IMR-90 (cell line): ENCODE results near the gene RGS3. TPM values are rescaled to one million over a fixed set of nuclear protein-coding genes. Genes with fewer than 3 reads are reported as not detected.

ENCODE experiments used
- ATAC-seq: fragments of 200-7000 bp; cut with Tn5 transposase; 2 replicates; pipeline ENCODE4 v1.9.1; 2020; ENCODE audit warnings: low read depth, mild to moderate bottlenecking, moderate library complexity
- BruUV-seq: library from RNA; stranded (reverse); fragments of 400-500 nt; replicated peaks from 2 replicates; lab custom pipeline; 2021; lab: Mats Ljungman, UMichigan
- CTCF ChIA-PET: fragments of 300-600 bp; formaldehyde crosslinking; extraction: SDS; loops from one replicate; lab custom pipeline; 2021; ENCODE audit warnings: antibody characterized with exemption; lab: Yijun Ruan, JAX
- POLR2A ChIA-PET: fragments of 300-600 bp; sonication (Branson Sonifier 250); formaldehyde crosslinking; loops from one replicate; lab custom pipeline; 2022; ENCODE audit warnings: antibody characterized with exemption; ENCODE audit not compliant: unreplicated experiment; lab: Charles Lee
- DNase-seq: peaks from one replicate; pipeline ENCODE4 v3.0.0; 2013
- H2AFZ ChIP-seq: replicated peaks from 2 replicates; pipeline ENCODE3; 2013; ENCODE audit warnings: low read length, mild to moderate bottlenecking; ENCODE audit not compliant: poor library complexity
- H2AK5ac ChIP-seq: 2 replicates; pipeline ENCODE4 v1.6.1; 2013; ENCODE audit warnings: low read depth, low read length, inconsistent platforms
- H2AK9ac ChIP-seq: replicated peaks from 2 replicates; pipeline ENCODE3; 2013; ENCODE audit warnings: mild to moderate bottlenecking, low read depth, low read length, moderate library complexity; ENCODE audit not compliant: poor library complexity
- H2BK120ac ChIP-seq: 2 replicates; pipeline ENCODE4 v1.6.1; 2013; ENCODE audit warnings: low read depth, low read length, inconsistent platforms
- H2BK15ac ChIP-seq: 3 replicates; pipeline ENCODE4 v1.6.1; 2013; ENCODE audit warnings: low read depth, low read length, inconsistent platforms
- H2BK20ac ChIP-seq: 2 replicates; pipeline ENCODE4 v1.6.1; 2013; ENCODE audit warnings: low read depth, mild to moderate bottlenecking, inconsistent platforms, low read length, moderate library complexity
- H2BK5ac ChIP-seq: 2 replicates; pipeline ENCODE4 v1.6.1; 2013; ENCODE audit warnings: mild to moderate bottlenecking, low read depth, low read length, inconsistent platforms; ENCODE audit not compliant: poor library complexity, severe bottlenecking
- H3K14ac ChIP-seq: replicated peaks from 2 replicates; pipeline ENCODE4 v1.6.1; 2013; ENCODE audit warnings: low read depth, low read length, inconsistent platforms
- H3K18ac ChIP-seq: 2 replicates; pipeline ENCODE4 v1.6.1; 2013; ENCODE audit warnings: low read depth, low read length, control low read depth
- H3K23ac ChIP-seq: 2 replicates; pipeline ENCODE4 v1.6.1; 2013; ENCODE audit warnings: low read depth, low read length, inconsistent platforms
- H3K27ac ChIP-seq: 2 replicates; pipeline ENCODE4 v1.5.1; 2013; ENCODE audit warnings: mild to moderate bottlenecking, control low read depth, low read length; ENCODE audit not compliant: insufficient read depth
- H3K27me3 ChIP-seq: 2 replicates; pipeline ENCODE4 v1.6.1; 2013; ENCODE audit warnings: low read length; ENCODE audit not compliant: control insufficient read depth, insufficient read depth
- H3K36me3 ChIP-seq: 2 replicates; pipeline ENCODE4 v1.6.1; 2013; ENCODE audit warnings: low read length, mixed read lengths; ENCODE audit not compliant: control insufficient read depth, insufficient read depth
- H3K4ac ChIP-seq: 2 replicates; pipeline ENCODE4 v1.6.1; 2013; ENCODE audit warnings: low read depth, low read length, inconsistent platforms
- H3K4me1 ChIP-seq: 2 replicates; pipeline ENCODE4 v1.6.1; 2013; ENCODE audit warnings: low read length, mixed read lengths; ENCODE audit not compliant: control insufficient read depth, insufficient read depth
- H3K4me2 ChIP-seq: 2 replicates; pipeline ENCODE4 v1.6.1; 2013; ENCODE audit warnings: low read depth, mild to moderate bottlenecking, control low read depth, low read length, moderate library complexity
- H3K4me3 ChIP-seq: 2 replicates; pipeline ENCODE4 v1.5.1; 2013; ENCODE audit warnings: low read depth, mild to moderate bottlenecking, control low read depth, low read length, moderate library complexity; ENCODE audit not compliant: insufficient read depth
- H3K56ac ChIP-seq: 2 replicates; pipeline ENCODE4 v1.6.1; 2013; ENCODE audit warnings: low read length, inconsistent platforms; ENCODE audit not compliant: insufficient read depth; ENCODE audit errors: extremely low read depth
- H3K79me1 ChIP-seq, 2 experiments: 2 replicates each; pipeline ENCODE4 v1.6.1; 2013; ENCODE audit warnings: low read length in 2 of 2, inconsistent platforms in 1 of 2, low read depth in 1 of 2
- H3K9ac ChIP-seq: 2 replicates; pipeline ENCODE4 v1.6.1; 2013; ENCODE audit warnings: low read depth, low read length, control low read depth
- H3K9me1 ChIP-seq: 2 replicates; pipeline ENCODE4 v1.6.1; 2013; ENCODE audit warnings: low read length, inconsistent platforms; ENCODE audit not compliant: insufficient read depth
- H3K9me3 ChIP-seq: 2 replicates; pipeline ENCODE4 v1.6.1; 2013; ENCODE audit warnings: low read length; ENCODE audit not compliant: control insufficient read depth, insufficient read depth
- H4K20me1 ChIP-seq: 2 replicates; pipeline ENCODE4 v1.6.1; 2013; ENCODE audit warnings: low read length, inconsistent platforms; ENCODE audit not compliant: insufficient read depth
- H4K5ac ChIP-seq: 2 replicates; pipeline ENCODE4 v1.6.1; 2013; ENCODE audit warnings: mild to moderate bottlenecking, low read depth, low read length, control low read depth
- H4K8ac ChIP-seq, 2 experiments: 2 replicates each; pipeline ENCODE4 v1.6.1; 2013; ENCODE audit warnings: low read depth in 2 of 2, low read length in 2 of 2, control low read depth in 1 of 2, inconsistent platforms in 1 of 2
- H4K91ac ChIP-seq: 2 replicates; pipeline ENCODE4 v1.6.1; 2013; ENCODE audit warnings: low read depth, low read length, inconsistent platforms; ENCODE audit not compliant: insufficient read depth
- CEBPB ChIP-seq: IDR thresholded peaks from 2 replicates; pipeline ENCODE4 v1.6.1; 2012; ENCODE audit warnings: low read depth, low read length, improper control_type of control experiment
- CHD1 ChIP-seq: IDR thresholded peaks from 2 replicates; pipeline ENCODE4 v1.6.1; 2012; ENCODE audit warnings: low read depth, low read length, improper control_type of control experiment
- FOS ChIP-seq: fragments of 150-350 bp; IDR thresholded peaks from 2 replicates; pipeline ENCODE4 v1.6.1; 2016; ENCODE audit warnings: low read depth, low read length
- RAD21 ChIP-seq: IDR thresholded peaks from 2 replicates; pipeline ENCODE4 v1.6.1; 2012; ENCODE audit warnings: low read length, improper control_type of control experiment
- WGBS, 2 experiments: methylation state at CpG; one replicate each; pipeline versions ENCODE4 v1.1.5 to v1.1.7; 2013; ENCODE audit warnings: missing lambda C conversion rate in 2 of 2; ENCODE audit not compliant: insufficient read length in 1 of 2; ENCODE audit errors: extremely low coverage in 2 of 2; 5-methylcytosine and 5-hydroxymethylcytosine counted together
- dilution Hi-C: fragments of 300-500 bp; cut with HindIII; formaldehyde crosslinking; loops from one replicate; pipeline ENCODE4 v1.14.3; 2018; ENCODE audit warnings: low sequenced_read_pairs; ENCODE audit not compliant: unreplicated experiment
- in situ Hi-C: fragments of 300-500 bp; cut with MboI; formaldehyde crosslinking; loops from 3 replicates; pipeline ENCODE4 v1.14.3; 2019; ENCODE audit warnings: low sequenced_read_pairs, inconsistent platforms, mixed read lengths
- intact Hi-C: fragments of 100-400 bp; cut with micrococcal nuclease; formaldehyde crosslinking; loops from 2 replicates; pipeline ENCODE4 v1.10.0; 2022
- polyA plus RNA-seq, 3 experiments: library from polyadenylated mRNA; depleted of rRNA; stranded (reverse); fragments of >200 nt; gene quantifications; 2 replicates each; pipeline ENCODE4 v1.2.3, GENCODE V29; 2012; ENCODE audit warnings: low replicate concordance in 1 of 3
- total RNA-seq: library from RNA; depleted of rRNA; stranded (reverse); fragments of >200 nt; gene quantifications from 2 replicates; pipeline ENCODE4 v1.2.3, GENCODE V29; 2012

The RGS3 gene
- total and polyA plus RNA-seq, 2 of the 4 experiments (the other 2 are of a cell fraction), result 51.8 to 65.6 TPM

DNA sequence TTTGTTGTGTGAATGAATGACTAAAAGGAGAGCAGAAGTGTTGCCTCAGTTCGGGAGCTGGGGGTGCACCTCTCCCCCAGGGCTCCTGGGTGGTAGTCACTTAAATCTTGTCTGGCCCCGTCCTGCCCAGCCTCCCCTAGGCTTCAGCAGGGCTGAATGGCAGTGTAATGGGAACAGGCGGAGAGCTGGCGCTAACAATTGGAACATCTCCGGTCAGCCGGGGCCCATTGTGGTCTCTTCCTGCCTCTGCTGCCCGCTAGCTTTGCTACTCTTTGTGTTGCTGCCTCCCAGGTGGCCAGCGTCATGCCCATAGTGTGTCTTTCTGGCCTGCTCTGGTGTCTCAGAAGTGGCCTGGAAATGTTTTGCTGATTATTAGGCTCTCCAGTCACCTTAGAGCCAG lies 62.3 kb downstream of the RGS3 start:
- Histone ChIP-seq H4K91ac (no peak overlapping the region), H2AFZ (no peak overlapping the region), H2BK5ac (no peak overlapping the region), H3K27me3 (no peaks in the 10 kb centered on the region), H3K14ac (no peak overlapping the region), H3K56ac (no peak overlapping the region), H3K9me1 (peaks cover 6% of the 10 kb centered on the region; the same call in 1 of the 2 replicates), H3K18ac (no peak overlapping the region), H4K5ac (no peak overlapping the region), H3K23ac (no peak overlapping the region), H2BK15ac (no peak overlapping the region), H3K27ac (no peak overlapping the region), H3K4me2 (no peak overlapping the region), H2BK120ac (no peak overlapping the region), H4K8ac (no peak overlapping the region), H3K79me1 (no peaks in the 10 kb centered on the region), H3K4me1 (peaks cover 2% of the 10 kb centered on the region; the same call in 1 of the 2 replicates), H3K9ac (no peak overlapping the region), H2AK5ac (no peak overlapping the region), H2BK20ac (no peak overlapping the region), H3K36me3 (no peaks in the 10 kb centered on the region), H3K9me3 (no peaks in the 10 kb centered on the region), H4K20me1 (no peaks in the 10 kb centered on the region), H3K4me3 (no peak overlapping the region), H3K4ac (no peak overlapping the region), H2AK9ac (no peak overlapping the region)
- intact Hi-C loops (no loop called here), in situ Hi-C loops (no loop called here), dilution Hi-C loops (no loop called here)
- TF ChIP-seq RAD21 (no peak), FOS (no peak), CHD1 (no peak), CEBPB (no peak)
- WGBS, 2 experiments, result 94% methylated on average over 5 of the region's 8 CpGs; no CpG with 5 or more reads in 1 of the 2 experiments
- ChIA-PET POLR2A (no interaction called here), CTCF (no interaction called here)
- ATAC-seq (no peak), DNase-seq (no peak)
- BruUV-seq, result no TSS peak
